NCI-H1092 (cell line): Measurements from ENCODE around the gene HNRNPLL.

Experiments
- DNase-seq: peaks from one replicate; lab custom pipeline; 2025; lab: John Stamatoyannopoulos, UW

The HNRNPLL gene

DNA sequence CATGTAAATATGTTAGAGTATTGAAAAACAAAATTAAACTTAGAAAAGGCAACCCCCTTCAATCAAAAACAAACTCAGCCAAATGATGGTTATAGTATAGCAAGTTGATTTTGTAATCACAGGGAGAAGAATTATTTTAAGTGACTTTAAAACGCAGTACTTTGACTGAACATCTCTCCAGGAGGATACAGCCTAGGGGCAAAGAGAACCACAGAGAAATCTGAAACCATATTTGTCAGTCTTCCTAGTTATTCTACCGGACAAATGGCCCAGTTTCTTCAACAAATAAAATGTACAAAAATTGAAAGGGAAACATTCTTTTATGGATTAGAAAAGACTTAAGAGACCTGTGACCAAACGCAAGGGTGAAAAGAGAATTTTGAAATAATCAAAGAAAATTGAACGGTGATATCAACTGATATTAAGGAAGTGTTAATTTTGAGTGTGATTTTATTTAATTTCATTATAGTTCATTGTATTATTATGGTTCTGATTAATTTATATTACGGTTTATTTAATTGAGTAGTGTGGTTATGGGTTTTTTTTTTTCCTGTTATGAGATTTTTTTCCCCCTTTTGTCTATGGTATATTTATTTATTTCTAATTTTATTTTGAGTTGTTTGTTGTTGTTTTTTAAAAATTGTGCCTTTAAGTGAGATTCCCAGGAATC lies 75.3 kb downstream of the HNRNPLL start:
- DNase-seq: no peak

DNA sequence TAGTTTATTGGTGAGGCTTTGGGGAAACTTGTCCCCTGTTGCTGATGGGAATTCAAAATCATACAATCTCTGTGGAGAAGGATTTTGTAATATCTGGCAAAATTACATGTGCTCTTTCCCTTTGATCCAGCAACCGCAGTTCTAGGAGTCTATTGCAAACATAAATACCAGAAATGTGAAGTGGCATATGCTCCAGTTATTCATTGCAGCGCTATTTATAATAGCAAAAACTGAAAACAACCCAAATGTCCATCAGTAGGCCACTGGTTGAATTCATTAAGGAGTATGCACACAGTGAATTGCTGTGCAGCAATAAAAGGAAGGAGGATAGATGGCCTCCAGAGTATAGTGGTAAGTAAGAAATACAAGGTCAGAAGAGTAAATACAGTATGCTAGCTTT lies 76.5 kb downstream of the HNRNPLL start:
- no peak for DNase-seq

DNA sequence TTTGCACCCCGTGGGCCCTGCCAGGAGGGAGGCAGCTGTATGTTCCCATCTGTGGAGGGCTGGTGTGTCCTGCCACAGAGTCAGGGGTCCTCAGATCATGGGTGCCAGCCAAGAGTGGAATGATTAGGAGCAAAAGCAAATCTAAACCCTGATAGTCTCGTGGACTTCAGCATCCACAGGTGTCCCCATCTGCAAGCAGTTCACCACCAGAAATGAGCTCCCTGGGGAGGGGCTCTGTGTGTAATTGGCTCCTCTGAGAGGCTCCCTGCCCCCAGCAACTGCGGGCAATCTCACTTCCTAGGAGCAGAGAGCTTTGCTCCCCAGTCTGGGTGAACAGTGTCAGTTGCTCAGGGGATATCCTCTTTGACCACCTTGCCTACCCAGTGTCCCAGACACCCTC lies 78.1 kb downstream of the HNRNPLL start:
- DNase-seq: no peak

DNA sequence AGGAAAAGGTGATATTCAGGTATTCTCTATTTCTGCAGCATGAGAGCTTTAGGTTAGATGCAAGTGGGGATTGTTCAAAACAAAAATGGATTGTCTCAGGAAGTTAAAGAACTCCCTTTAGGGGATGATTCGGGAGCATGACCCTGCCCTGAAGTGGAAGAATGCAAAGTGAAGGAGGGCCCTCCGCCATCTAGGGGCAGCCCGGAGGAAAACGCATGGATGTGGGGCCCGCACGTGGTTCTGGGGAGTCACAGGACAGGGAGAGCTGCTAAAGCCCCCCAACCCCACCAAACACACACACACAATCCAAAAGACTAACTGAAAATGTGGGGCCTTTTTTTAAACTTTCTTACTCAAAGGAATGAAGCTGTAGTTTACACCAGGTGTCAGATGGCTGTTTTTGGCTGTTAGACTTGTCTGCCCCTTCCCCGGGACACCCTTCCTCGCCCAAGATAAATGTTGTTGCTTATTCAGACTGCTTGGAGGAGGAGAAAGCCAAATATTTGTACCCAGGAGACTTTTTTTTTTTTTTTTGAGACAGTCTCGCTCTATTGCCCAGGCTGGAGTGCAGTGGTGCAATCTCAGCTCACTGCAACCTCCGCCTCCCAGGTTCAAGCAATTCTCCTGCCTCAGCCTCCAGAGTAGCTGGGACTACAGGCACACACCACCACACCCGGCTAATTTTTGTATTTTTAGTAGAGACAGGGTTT lies 78.8 kb downstream of the HNRNPLL start:
- no peak for DNase-seq

DNA sequence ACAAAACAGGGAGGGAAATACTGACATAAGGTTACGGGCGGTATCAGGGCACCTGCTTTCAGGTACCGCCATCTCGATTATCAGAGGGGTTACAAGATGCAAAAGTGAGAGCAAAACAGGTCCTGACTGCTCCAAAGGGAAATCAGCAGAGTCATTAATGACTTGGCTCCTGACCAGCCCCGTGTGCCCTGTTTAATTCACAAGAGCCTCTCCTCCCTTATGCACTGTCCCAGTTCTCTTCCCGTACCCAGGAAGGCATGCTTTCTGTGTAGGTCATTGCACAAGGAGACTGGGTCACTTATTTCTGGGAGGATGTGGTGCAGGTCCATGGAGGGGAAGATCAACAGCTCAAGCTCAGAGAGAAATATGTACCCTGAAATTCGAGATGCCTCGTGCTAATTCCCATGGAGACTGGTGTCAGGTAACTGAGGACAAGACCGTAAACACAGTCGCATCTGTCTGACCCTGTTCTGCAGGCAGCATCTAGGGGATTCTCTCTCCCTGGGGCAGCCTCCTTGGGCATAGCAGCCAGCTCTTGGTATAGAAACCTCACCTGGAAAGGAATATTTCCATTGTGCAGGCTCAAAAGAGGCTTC lies 79.9 kb downstream of the HNRNPLL start:
- DNase-seq: no peak

DNA sequence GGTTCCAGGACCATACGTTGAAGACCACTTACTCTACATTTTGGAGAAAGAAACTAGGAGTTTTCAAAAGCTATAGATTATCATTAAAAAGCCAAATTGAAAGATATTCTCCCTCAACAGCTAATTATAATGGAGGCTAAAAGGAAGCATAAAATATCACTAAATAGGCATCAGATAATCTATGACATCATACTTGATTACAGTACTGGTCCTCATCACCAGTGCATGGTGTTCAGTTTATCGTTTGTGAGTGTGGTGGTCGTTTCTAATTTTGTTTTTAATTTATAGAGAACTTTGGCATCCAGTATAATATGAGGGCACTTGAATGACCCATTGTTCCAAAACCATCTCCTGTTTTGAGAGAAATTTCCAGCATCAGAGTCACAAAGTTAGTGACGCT lies 80.9 kb downstream of the HNRNPLL start:
- DNase-seq: no peak

DNA sequence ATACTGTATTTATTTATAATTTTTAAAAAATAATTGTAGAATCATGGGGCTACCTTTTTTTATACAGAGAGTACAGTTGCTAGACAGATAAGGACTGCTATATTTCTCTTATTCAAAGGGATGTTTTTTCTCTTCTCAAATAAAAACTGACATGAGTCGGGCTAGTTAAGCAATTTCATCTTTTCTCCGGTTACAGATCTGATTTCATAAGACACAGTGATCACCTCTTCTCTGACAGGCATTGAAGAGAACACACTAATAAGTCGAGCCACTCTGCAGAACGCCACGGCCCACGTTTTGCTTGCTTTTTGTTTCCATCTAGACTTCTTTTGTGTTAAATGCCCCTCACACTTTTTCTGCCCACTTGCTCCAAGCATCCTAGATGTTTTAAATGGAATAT lies 85.4 kb downstream of the HNRNPLL start:
- DNase-seq: no peak

DNA sequence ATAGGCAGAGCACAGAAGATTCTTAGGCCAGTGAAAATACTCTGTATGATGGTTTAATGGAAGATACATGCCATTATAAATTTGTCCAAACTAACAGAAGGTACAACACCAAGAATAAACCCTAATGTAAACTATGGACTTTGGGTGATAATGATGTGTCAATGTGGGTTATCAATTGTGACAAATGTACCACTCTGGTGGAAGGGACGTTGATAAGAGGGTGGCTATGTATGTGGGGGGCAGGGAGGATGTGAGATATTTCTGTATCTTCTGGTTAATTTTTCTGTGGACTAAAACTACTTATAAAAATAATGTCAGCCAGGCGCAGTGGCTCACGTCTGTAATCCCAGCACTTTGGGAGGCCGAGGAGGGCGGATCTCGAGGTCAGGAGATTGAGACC lies 86.2 kb downstream of the HNRNPLL start:
- DNase-seq: no peak

DNA sequence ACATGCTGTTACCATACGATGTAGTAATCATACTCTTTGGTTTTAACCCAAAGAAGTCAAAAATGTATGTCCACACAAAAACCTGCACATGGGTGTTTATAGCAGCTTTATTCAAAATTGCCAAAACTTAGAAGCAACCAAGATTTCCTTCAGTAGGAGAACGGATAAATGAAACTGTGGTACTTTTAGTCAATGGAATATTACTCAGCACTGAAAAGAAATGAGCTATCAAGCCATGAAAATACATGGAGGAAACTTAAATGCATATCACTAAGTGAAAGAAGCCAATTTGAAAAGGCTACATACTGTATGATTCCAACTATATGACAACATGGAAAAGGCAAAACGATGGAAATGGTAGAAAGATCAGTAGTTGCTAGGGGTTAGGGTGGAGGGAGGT lies 86.6 kb downstream of the HNRNPLL start:
- DNase-seq: no peak

DNA sequence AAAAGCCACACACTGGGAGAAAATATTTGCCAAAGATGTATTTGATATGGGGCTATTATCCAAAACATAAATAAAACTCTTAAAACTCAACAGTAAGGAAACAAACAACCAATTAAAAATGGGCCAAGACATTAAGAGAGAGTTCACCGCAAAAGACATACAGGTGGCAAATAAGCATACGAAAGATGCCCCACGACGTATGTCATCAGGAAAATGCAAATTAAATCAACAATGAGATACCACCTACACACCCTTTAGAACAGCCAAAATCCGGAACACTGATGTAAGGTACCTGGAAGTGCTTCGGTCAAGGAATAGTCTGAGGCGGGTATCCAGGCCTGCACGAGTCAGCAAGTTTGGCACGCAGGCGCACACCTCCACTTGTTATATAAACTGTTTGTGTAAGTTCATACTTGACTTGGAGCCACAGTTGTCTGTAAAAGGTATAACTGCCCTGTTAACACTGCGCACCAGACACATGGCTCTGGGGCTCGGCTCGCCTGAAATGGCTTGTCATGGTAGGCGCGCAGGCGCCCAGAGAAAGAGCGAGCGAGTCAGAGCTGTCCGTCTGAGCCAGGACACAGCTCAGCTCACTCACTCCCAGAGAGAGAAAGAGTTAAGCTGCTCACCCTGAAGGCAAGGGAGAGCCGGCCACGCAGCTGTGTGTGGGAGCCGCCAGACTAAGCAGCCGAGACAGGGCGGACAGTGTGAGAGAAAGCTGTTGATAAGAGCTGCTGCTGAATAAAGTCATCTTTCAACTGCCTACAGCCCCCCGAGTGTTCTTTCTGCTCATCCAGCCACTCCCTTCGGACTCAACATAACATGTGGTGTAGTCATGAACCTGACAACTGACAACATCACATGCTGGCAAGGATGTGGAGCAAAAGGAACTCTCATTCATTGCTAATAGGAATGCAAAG lies 87.3 kb downstream of the HNRNPLL start:
- no peak for DNase-seq

DNA sequence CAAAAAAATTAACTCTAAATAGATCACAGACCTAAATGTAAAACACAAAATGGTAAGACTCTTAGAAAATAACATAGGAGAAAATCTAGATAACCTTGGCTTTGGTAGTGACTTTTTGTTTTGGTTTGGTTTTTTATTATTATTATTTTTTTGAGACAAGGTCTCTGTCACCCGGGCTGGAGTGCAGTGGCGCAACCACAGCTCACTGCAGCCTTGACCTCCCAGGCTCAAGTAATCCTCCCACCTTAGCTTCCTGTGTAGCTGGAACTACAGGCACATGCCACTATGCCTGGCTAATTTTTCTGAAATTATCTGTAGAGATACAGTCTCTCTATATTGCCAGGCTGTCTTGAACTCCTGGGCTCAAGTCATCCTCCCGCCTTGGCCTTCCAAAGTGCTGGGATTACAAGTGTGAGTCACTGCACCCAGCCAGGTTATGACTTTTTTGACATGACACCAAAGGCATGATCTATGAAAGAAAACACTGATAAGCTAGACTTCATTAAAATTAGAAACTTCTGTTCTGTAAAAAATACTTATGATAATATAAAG lies 88.0 kb downstream of the HNRNPLL start:
- no peak for DNase-seq

DNA sequence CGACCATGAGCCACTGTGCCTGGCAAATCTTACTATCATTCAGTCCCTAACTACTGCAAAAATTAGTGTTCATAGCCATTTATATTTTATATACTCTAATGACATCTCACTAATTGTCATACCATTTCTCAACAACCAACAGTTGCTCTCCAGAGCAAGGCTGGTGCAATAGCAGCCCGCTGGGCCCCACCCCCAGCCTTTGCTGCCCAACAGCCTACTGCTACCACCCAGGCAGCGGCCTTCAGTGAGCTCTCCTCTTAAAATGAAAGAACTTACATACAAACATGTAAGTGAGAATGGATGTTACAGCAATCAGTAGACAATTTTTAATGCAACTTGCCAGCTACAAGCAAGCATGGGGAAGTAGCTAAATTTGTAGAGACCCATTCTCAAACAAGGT lies 90.5 kb downstream of the HNRNPLL start:
- no peak for DNase-seq
